HG03460 (cell line): Measurements from ENCODE around the gene STAT5B.
"Not testable (repeated sequence)": the region's sequence is repeated elsewhere in the genome, so short reads cannot be mapped to it uniquely, and the experiment has no call there.

Experiments used
- ATAC-seq: cut with Tn5 transposase; IDR thresholded peaks from one replicate; pipeline ENCODE4 v1.9.1; 2021; ENCODE audit not compliant: unreplicated experiment

STAT5B gene

DNA sequence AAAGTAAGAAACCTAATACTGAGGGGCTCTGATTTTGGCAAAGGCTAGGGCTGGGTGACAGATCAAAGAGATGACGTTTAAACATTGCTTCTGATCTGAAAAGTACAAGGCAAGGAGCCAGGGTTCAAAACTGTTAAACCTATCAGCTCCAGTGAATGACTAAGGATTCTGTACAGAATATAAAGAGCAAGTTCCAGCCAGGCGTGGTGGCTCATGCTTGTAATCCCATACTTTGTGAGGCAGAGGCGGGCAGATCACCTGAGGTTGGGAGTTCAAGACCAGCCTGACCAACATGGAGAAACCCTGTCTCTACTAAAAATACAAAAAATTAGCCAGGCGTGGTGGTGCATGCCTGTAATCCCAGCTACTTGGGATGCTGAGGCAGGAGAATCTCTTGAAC, 35.3 kb downstream of the STAT5B start:
- not testable (repeated sequence) for ATAC-seq

GRCh38 chr17:42240201-42240600, 36.0 kb downstream of the STAT5B start:
- ATAC-seq: no peak

DNA sequence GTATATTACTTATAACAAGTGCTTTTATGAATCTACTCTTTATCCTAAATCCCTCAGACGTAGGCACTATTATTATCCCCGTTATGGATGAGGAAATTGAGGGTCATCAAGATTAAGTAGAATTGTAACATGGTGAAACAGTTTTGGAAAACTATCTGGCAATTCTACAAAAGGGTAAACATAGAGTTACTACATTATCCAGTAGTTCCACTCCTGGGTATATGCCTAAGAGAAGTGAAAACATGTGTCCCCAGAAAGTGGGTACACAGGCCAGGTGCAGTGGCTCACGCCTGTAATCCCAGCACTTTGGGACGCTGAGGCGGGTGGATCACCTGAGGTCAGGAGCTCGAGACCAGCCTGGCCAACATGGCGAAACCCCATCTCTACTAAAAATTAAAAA, 36.6 kb downstream of the STAT5B start:
- not testable (repeated sequence) for ATAC-seq

DNA sequence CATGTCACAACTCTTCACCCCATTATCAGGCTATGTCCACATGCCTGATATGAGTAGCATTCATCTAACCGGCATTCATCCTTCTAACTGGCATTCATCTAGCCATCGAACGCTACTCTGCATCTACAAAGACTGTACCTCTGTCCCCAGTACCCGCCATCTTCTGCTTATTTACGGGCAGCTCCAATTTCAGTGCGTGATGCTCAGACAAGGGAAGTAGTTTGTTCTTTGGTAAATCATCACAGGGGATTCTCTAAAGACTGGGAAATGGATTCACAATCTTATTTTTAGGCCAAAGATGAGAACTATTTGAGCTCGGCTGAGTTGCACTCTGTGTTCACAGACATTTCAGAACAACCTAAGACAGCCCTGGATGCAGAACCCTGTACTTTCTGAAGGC, 39.4 kb downstream of the STAT5B start:
- ATAC-seq: no peak

- no peak for ATAC-seq
Measured at GRCh38 chr17:42233994-42234393, 42.2 kb downstream of the STAT5B start.

DNA sequence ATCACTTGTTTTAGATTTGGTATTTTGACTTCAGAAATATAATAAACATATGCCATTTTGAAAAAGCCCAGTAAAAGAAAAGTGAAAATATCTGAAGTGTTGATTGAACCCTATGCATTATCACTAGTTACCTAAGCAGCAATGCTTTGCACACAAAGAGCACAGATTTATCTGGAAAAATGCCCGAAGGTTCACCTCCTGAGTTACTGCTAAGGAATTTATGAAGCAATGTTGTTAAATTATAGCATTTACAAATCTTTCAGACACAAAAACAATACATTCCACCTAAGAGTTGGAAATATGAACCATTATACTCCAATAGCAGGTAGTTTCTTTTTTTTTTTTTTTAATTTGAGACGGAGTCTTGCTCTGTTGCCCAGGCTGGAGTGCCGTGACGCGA, 43.0 kb downstream of the STAT5B start:
- no peak for ATAC-seq

- ATAC-seq: no peak
Measured at GRCh38 chr17:42230225-42230624, 46.0 kb downstream of the STAT5B start.

DNA sequence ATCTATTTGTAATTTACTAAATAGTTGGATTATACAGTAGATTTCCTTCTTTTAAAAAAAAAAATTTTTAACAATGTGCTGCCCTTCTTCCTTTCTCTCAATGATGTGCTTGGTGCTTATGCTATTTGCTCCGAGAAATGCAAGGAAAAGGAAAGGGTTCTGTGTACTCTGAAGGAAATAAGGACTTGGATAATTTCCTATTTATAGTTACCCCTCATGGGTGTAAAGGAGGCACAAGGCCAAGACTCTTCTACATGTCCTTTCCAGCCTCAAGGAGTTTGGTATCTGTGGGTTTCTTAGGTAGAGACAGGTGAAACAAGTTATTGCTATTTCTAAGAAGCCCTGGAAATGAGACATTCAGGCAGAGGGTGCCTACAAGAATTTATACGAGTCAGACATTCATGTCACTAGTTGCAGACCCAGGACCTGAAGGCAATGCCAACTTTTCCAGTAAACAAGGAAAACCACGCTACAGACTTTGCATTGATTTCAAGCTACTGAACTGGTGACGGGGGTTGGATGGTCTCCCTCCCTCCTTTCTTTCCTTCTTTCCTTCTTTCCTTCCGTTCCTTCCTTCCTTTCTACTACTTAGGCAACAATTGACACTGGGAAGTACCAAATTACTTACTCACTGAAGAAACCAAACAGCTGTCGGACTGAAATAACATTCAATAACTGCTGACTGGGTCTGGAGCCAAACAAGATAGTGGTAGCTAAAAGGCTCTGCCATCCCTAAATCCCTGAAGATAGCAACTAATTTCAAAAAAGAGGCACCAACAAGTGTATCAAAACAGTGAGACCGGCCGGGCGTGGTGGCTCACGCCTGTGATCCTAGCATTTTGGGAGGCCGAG, 48.1 kb downstream of the STAT5B start:
- ATAC-seq: no peak

GRCh38 chr17:42225646-42226045, 50.5 kb downstream of the STAT5B start:
- ATAC-seq: no peak

GRCh38 chr17:42224651-42225050, 51.5 kb downstream of the STAT5B start:
- no peak for ATAC-seq

- no peak for ATAC-seq
Measured at GRCh38 chr17:42221886-42222745, 54.1 kb downstream of the STAT5B start.

- ATAC-seq: not testable (repeated sequence)
Measured at GRCh38 chr17:42219280-42219679, 56.9 kb downstream of the STAT5B start.

GRCh38 chr17:42214156-42214555, 62.0 kb downstream of the STAT5B start:
- ATAC-seq: no peak

DNA sequence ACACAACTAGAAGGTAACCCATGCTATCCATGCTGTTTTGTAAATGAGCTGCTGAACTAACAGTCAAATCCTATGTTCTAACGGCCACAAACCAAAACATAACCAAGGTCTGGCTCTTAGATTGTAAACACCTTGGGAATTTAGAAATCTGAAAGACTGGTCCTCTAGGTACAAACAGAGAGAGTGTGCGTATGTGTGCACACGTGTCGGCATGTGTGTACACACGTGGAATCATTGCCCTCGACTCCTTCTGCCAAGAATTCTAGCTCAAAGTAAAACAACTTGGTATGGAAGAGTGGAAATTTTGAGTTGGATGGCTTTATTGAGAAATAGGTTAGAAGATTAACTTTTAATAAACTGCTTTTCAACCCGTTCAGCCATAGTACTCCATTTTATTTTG, 63.8 kb downstream of the STAT5B start:
- no peak for ATAC-seq

GRCh38 chr17:42211921-42212341, 64.3 kb downstream of the STAT5B start:
- not testable (repeated sequence) for ATAC-seq

DNA sequence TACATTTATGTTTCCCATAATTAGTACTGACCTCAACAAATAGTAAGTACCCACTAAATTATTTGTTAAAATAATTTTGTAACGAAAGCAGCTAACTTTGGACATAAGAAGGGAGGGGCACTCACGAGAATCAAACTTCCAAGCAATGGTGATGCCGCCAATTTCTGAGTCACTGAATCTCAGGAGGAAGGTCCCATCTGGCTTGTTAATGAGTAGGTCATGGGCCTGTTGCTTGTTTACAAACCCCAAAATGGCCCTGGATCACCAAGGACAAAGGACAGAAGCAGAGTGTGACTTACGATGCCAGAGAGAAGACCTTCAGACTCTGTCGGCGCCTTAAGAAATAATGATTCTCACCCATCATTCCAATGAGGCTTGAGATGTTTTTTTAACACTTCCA, 66.1 kb downstream of the STAT5B start:
- no peak for ATAC-seq

DNA sequence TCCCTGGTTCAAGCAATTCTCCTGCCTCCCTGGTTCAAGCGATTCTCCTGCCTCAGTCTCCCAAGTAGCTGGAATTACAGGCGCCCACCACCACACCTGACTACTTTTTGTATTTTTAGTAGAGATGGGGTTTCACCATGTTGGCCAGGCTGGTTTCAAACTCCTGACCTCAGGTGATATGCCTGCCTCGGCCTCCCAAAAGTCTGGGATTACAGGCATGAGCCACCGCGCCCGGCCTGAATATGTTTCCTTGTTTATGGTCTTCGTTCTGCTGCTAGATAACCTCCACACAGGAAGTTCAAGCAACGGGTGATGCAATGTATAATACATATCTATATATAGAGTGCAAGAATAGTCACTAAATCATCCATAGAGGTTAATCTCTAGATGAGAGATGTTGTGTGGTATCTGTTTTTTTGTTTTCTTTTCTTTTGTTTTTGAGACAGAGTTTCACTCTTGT, 70.0 kb downstream of the STAT5B start:
- ATAC-seq: not testable (repeated sequence)

DNA sequence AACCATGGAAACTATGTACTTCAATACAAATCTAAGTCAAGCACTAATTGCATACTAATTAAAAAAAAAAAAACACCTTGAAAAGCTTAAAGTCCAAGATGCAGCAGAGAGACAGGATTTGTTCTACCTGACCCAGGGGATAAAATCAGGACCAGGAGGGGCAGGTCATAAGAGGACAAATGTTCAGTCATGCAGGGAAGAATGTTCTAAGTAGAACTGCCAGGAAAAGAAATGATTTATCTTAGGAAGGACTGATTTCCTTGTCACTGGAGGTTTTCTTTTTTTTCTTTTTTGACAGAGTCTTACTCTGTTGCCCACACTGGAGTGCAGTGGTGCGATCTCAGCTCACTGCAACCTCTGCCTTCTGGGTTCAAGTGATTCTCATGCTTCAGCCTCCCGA, 72.8 kb downstream of the STAT5B start:
- ATAC-seq: no peak

- no peak for ATAC-seq
Measured at GRCh38 chr17:42202696-42203095, 73.5 kb downstream of the STAT5B start.

- no peak for ATAC-seq
Measured at GRCh38 chr17:42202159-42202558, 74.0 kb downstream of the STAT5B start.

DNA sequence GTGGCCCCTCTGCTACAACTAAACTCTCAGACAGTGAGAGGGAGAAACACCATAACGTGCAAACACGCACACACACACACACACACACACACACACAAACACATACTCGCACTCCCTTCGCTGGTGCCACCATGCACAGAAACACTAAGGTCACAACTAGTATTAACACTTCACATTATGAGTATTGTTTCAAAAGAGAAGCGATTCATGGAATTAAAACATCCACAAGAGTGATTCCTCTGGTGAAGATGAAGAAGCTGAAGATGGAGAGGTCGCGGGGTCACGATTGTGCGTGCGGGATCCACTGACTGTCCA, 74.8 kb downstream of the STAT5B start:
- ATAC-seq: no peak
